Lung (tissue), 12 donors: ENCODE data around the gene EREG. TPM values are rescaled to one million over a fixed set of nuclear protein-coding genes. Genes with fewer than 3 reads are reported as not detected.

Experiments used
- ATAC-seq: fragments of 200-7000 bp; cut with Tn5 transposase; one replicate; pipeline ENCODE4 v1.9.1; 2020; ENCODE audit warnings: moderate number of reproducible peaks; ENCODE audit not compliant: insufficient read depth, low FRiP score
- DNase-seq, 3 donors: peaks; one replicate each; pipeline ENCODE4 v3.0.0-alpha.2; 2013 to 2017
- H3K27ac ChIP-seq, 2 donors: one replicate each; pipeline ENCODE4 v1.5.1; 2013; ENCODE audit warnings: mild to moderate bottlenecking in 2 of 2, moderate library complexity in 2 of 2, control low read depth in 1 of 2, inconsistent platforms in 1 of 2, low read depth in 1 of 2, low read length in 1 of 2
- H3K27me3 ChIP-seq, 3 donors: one replicate each; pipeline ENCODE4 v1.5.1; 2013; ENCODE audit warnings: low read length in 2 of 3; ENCODE audit not compliant: control insufficient read depth in 3 of 3, insufficient read depth in 3 of 3
- H3K36me3 ChIP-seq, 4 donors: one replicate each; pipeline ENCODE4 v1.5.1; 2013; ENCODE audit warnings: low read length in 4 of 4, mild to moderate bottlenecking in 1 of 4, moderate library complexity in 1 of 4; ENCODE audit not compliant: control insufficient read depth in 4 of 4, insufficient read depth in 4 of 4
- H3K4me1 ChIP-seq, 5 donors: one replicate each; pipeline ENCODE4 v1.5.1; 2013; ENCODE audit warnings: low read length in 5 of 5, mild to moderate bottlenecking in 2 of 5, moderate library complexity in 1 of 5; ENCODE audit not compliant: control insufficient read depth in 5 of 5, insufficient read depth in 5 of 5
- H3K4me3 ChIP-seq: one replicate; pipeline ENCODE4 v1.5.1; 2013; ENCODE audit warnings: mild to moderate bottlenecking, control low read depth, moderate library complexity
- H3K9ac ChIP-seq, 2 donors: one replicate each; pipeline ENCODE4 v1.5.1; 2013; ENCODE audit warnings: low read length in 2 of 2, control low read depth in 1 of 2; ENCODE audit not compliant: insufficient read depth in 1 of 2
- H3K9me3 ChIP-seq, 4 donors: one replicate each; pipeline ENCODE4 v1.5.1; 2013; ENCODE audit warnings: low read length in 3 of 4, mild to moderate bottlenecking in 1 of 4, moderate library complexity in 1 of 4; ENCODE audit not compliant: control insufficient read depth in 4 of 4, insufficient read depth in 3 of 4
- CTCF ChIP-seq: IDR thresholded peaks from 2 replicates; pipeline ENCODE4 v1.5.1; 2012; ENCODE audit warnings: mild to moderate bottlenecking; ENCODE audit errors: control extremely low read depth, extremely low read depth
- WGBS, 2 donors: extraction: QIAGEN DNeasy Blood & Tissue Kit; methylation state at CpG; one replicate each; pipeline ENCODE4 v1.1.7; 2013; 5-methylcytosine and 5-hydroxymethylcytosine counted together
- polyA plus RNA-seq, 2 donors: library from polyadenylated mRNA; stranded (reverse); fragments of 200-250 nt; gene quantifications; one replicate each; pipeline ENCODE4 v1.2.1, GENCODE V29; 2013
- total RNA-seq, 2 donors: library from RNA; depleted of rRNA in 1 of 2; stranded (reverse); fragments of >200 nt in 1 of 2; gene quantifications; one replicate each; pipeline ENCODE4 v1.2.1, GENCODE V29; 2014 to 2021
- donor health status: control.
- donor health status: control.
- donor health status: Bipolar disorder and iron deficiency.
- donor health status: healthy.
- donor health status: DM: yes; HTN: yes; CAD: no.

EREG gene
- total and polyA plus RNA-seq, 4 donors = 0.14 to 4.0 (median 0.34) TPM

GRCh38 chr4:74378573-74378972, 13.6 kb downstream of the EREG start:
- no peak for ATAC-seq
- H3K9me3 ChIP-seq = no peaks in the 10 kb centered on the region
- TF ChIP-seq CTCF = no peak
- H3K27me3 ChIP-seq = peaks cover 0 to 2% (median 0%) of the 10 kb centered on the region in 3 donors
- no peak for DNase-seq
- no peak overlapping the region for H3K9ac ChIP-seq
- H3K27ac ChIP-seq = no peak overlapping the region
- no peaks in the 10 kb centered on the region for H3K36me3 ChIP-seq
- H3K4me3 ChIP-seq = no peak overlapping the region
- peaks cover 0 to 2% (median 0%) of the 10 kb centered on the region in 5 donors for H3K4me1 ChIP-seq

GRCh38 chr4:74379912-74380311, 15.0 kb downstream of the EREG start:
- H3K27me3 ChIP-seq = no peaks in the 10 kb centered on the region
- no peaks in the 10 kb centered on the region for H3K4me1 ChIP-seq
- no peak for DNase-seq
- WGBS, 2 donors = 84 to 93% methylated on average over 6 of the region's 6 CpGs
- H3K27ac ChIP-seq = no peak overlapping the region
- no peaks in the 10 kb centered on the region for H3K36me3 ChIP-seq
- no peaks in the 10 kb centered on the region for H3K9me3 ChIP-seq
- H3K4me3 ChIP-seq = no peak overlapping the region
- no peak for ATAC-seq
- TF ChIP-seq CTCF = no peak
- H3K9ac ChIP-seq = no peak overlapping the region

GRCh38 chr4:74385386-74385785, 20.4 kb downstream of the EREG start:
- TF ChIP-seq CTCF = no peak
- no peaks in the 10 kb centered on the region for H3K36me3 ChIP-seq
- WGBS, 2 donors = 50 to 69% methylated on average over 1 of the region's 1 CpG
- H3K4me3 ChIP-seq = no peak overlapping the region
- H3K9me3 ChIP-seq = no peaks in the 10 kb centered on the region
- no peak overlapping the region for H3K9ac ChIP-seq
- DNase-seq (no peak), ATAC-seq (no peak)
- no peak overlapping the region for H3K27ac ChIP-seq
- H3K27me3 ChIP-seq = no peaks in the 10 kb centered on the region
- no peaks in the 10 kb centered on the region for H3K4me1 ChIP-seq

- Histone ChIP-seq H3K36me3 (no peaks in the 10 kb centered on the region), H3K27ac (no peak overlapping the region), H3K9me3 (no peaks in the 10 kb centered on the region), H3K27me3 (no peaks in the 10 kb centered on the region), H3K4me1 (no peaks in the 10 kb centered on the region), H3K4me3 (no peak overlapping the region), H3K9ac (no peak overlapping the region)
- 66 to 73% methylated on average over 4 of the region's 4 CpGs for WGBS, 2 donors
- TF ChIP-seq CTCF = no peak
- ATAC-seq (no peak), DNase-seq (no peak)
Observed at GRCh38 chr4:74386159-74386558, 21.2 kb downstream of the EREG start.
